ENCODE results near the gene AP4M1. TPM values are rescaled to one million over a fixed set of nuclear protein-coding genes. Genes with fewer than 3 reads are reported as not detected.

Gene AP4M1
- total RNA-seq (2014; rRNA removed; shearing (Covaris generic)) = 20.0 and 29.6 TPM in 2 replicates

- peak; percentile 99 for DNase-seq (ENCODE audit: low spot score)
These were observed at the start of gene AP4M1, which contains the start of gene MCM7 for GRCh38 chr7:100101016-100101862. Gene AP4M1, plus strand, starts transcription at chr7:100101643. Its CDS starts 72 bp downstream, at chr7:100101715. Gene MCM7, minus strand, starts transcription at chr7:100101397. Its CDS starts 103 bp downstream, at chr7:100101294.

GRCh38 chr7:100053215-100053614, 48.2 kb upstream of the AP4M1 start:
- peak; percentile 42 for DNase-seq (ENCODE audit: low spot score)

GRCh38 chr7:100057006-100057405, 44.4 kb upstream of the AP4M1 start:
- no peak for DNase-seq (ENCODE audit: low spot score)

- no peak for DNase-seq (ENCODE audit: low spot score)
These were observed 42.1 kb upstream of the AP4M1 start for GRCh38 chr7:100059251-100059739.

GRCh38 chr7:100061518-100062193, 39.8 kb upstream of the AP4M1 start:
- DNase-seq (ENCODE audit: low spot score) = no peak

- no peak for DNase-seq (ENCODE audit: low spot score)
These were observed 38.1 kb upstream of the AP4M1 start for GRCh38 chr7:100063376-100063775.

GRCh38 chr7:100064162-100064561, 37.3 kb upstream of the AP4M1 start:
- no peak for DNase-seq (ENCODE audit: low spot score)

- DNase-seq (ENCODE audit: low spot score) = peak; percentile 41
These were observed 35.8 kb upstream of the AP4M1 start for GRCh38 chr7:100065452-100066186.

- no peak for DNase-seq (ENCODE audit: low spot score)
These were observed 34.5 kb upstream of the AP4M1 start for GRCh38 chr7:100066953-100067352.

GRCh38 chr7:100069991-100070390, 31.5 kb upstream of the AP4M1 start:
- DNase-seq (ENCODE audit: low spot score) = no peak

- no peak for DNase-seq (ENCODE audit: low spot score)
These were observed 30.3 kb upstream of the AP4M1 start for GRCh38 chr7:100071018-100071723.

GRCh38 chr7:100072462-100072861, 29.0 kb upstream of the AP4M1 start:
- no peak for DNase-seq (ENCODE audit: low spot score)

GRCh38 chr7:100074841-100075240, 26.6 kb upstream of the AP4M1 start:
- DNase-seq (ENCODE audit: low spot score) = no peak

- no peak for DNase-seq (ENCODE audit: low spot score)
These were observed 26.0 kb upstream of the AP4M1 start for GRCh38 chr7:100075418-100075817.

GRCh38 chr7:100077205-100077604, 24.2 kb upstream of the AP4M1 start:
- no peak for DNase-seq (ENCODE audit: low spot score)

GRCh38 chr7:100079024-100079560, 22.4 kb upstream of the AP4M1 start:
- DNase-seq (ENCODE audit: low spot score) = no peak

- DNase-seq (ENCODE audit: low spot score) = no peak
These were observed 20.4 kb upstream of the AP4M1 start for GRCh38 chr7:100080907-100081534.

GRCh38 chr7:100081535-100082102, 19.8 kb upstream of the AP4M1 start, which contains the start of gene ZNF3:
Gene ZNF3, minus strand, starts transcription at chr7:100081723. Its CDS starts 4,366 bp downstream, at chr7:100077357.
- DNase-seq (ENCODE audit: low spot score) = peak; percentile 99

- DNase-seq (ENCODE audit: low spot score) = no peak
These were observed 18.5 kb upstream of the AP4M1 start for GRCh38 chr7:100082978-100083377.

GRCh38 chr7:100085515-100085914, 15.9 kb upstream of the AP4M1 start:
- no peak for DNase-seq (ENCODE audit: low spot score)

Measured in H4 (cell line).